KOPT-K1 (cell line): Measurements from ENCODE around the gene PXT1.

ENCODE experiments used
- H3K27ac ChIP-seq: fragments of 200-600 bp; sonication (generic); 2 replicates; pipeline ENCODE4 v1.5.1; 2016; ENCODE audit warnings: antibody characterized with exemption, mild to moderate bottlenecking, low read depth, low read length; ENCODE audit not compliant: poor library complexity, severe bottlenecking
- H3K36me3 ChIP-seq: fragments of 200-600 bp; sonication (generic); 2 replicates; pipeline ENCODE4 v1.5.1; 2017; ENCODE audit warnings: antibody characterized with exemption, mild to moderate bottlenecking, low read length, moderate library complexity; ENCODE audit not compliant: insufficient read depth
- H3K9me3 ChIP-seq: fragments of 200-600 bp; sonication (generic); 2 replicates; pipeline ENCODE4 v1.5.1; 2017; ENCODE audit warnings: antibody characterized with exemption, low read length, mild to moderate bottlenecking; ENCODE audit not compliant: insufficient read depth, poor library complexity, severe bottlenecking

PXT1 gene

DNA sequence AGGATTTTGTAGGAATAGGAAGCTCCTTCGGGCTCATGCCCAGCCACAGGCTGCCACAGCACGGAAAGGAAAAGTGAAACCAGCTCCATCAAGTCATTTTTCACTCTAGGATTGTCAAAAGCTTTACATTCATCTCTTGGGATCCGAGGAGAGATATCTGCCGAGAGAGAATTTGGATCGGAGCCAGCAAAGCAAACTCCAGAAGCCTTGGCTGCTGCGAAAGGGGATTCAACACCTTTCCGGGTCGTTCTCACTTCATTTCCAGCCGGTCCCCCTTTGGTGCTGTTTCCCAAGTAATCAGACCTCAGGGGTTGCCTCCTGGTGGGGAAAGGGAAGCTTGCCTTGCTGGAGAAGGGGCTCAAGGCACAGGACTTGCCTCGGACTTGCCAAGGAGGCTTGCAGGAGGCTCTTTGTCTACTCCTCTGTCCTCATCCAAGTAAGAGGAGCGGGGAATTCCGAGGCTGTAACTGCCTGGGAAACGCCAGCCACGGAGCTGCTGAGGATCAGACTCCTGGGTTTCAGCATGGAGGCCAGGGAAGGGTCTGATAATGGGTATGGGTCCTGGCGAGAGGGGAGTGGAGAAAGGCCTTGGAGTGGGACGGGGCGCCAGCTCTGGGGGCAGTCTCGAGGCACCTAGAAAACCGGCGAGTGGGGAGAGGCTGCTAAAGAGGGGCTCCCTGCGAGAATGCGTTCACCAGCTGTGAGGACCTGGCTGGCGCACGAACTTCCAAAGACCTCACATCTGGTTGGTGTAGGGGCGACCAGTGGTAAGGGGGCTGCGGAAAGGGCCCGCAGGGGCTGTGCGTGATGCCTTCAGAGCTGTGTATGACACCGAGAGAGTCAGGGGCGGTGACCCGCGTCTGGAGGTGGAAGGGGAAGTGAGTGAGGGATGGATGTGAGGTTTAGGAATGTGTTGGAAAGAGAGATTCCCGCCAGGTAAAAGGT, 55.9 kb downstream of the PXT1 start:
- Histone ChIP-seq H3K36me3 (no peaks in the 10 kb centered on the region), H3K9me3 (no peaks in the 10 kb centered on the region), H3K27ac (no peak overlapping the region)

DNA sequence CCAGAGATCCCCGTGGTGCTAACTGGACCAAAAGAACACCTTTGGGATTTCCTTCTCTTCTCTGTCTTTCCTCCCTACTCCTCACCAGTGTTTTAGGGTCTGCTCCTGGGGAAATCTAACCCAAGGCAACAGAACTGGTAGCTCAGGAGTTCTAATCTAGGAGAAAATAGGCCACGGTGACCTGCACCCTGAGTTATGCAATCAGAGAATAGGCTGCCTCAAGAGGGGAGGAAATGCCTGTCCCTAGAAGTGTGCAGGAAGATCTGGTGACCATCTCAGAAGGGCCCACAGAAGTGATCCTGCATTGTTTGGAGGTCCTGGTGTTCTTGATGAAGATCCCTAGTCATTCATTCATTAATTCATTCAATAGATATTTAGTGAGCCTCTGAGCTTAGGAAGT, 58.6 kb downstream of the PXT1 start:
- Histone ChIP-seq H3K27ac (no peak overlapping the region), H3K36me3 (no peaks in the 10 kb centered on the region), H3K9me3 (no peaks in the 10 kb centered on the region)

DNA sequence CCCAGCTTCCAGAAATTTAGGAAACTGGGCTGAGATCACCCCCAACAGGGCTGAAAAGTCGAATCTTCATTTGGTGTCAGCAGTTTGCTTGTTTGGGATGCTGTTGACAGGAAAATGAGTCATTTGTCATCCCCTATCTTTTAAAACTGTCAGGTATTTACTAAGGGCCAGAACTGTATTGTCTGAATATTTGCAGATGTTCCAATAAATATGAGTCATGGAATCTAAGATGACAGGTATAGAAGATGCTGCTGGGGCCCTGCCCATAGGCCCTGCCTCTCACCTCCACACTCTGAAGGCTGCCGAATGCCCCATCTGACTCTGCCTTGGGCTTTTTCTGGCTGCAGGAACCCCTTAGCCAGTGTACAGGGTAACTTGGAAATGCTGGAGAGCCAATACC, 59.0 kb downstream of the PXT1 start:
- Histone ChIP-seq H3K27ac (no peak overlapping the region), H3K36me3 (no peaks in the 10 kb centered on the region)

DNA sequence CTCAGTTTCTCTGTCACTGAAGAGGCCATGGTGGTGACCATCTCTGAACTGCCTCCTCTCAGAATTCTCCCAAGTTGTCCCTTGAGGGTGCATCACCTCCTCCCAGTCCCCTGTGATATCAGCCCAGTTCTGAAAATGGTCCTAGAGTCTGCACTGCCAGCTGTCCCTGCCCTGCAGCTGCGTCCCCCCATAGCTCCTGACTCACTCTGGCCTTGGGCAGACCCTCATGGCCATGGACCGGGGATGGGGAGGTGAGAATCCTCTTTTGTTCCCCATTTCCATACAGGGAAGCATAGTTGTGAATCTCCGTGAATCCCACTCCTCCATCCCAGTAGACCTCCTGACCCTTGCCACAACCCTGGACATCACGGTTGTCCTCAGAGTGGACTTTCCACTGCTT, 59.7 kb downstream of the PXT1 start:
- no peak overlapping the region for H3K27ac ChIP-seq
- no peaks in the 10 kb centered on the region for H3K36me3 ChIP-seq
- H3K9me3 ChIP-seq, result no peaks in the 10 kb centered on the region

More for the DNA sequence above, 59.0 kb downstream of the PXT1 start:
- H3K9me3 ChIP-seq, result no peaks in the 10 kb centered on the region

DNA sequence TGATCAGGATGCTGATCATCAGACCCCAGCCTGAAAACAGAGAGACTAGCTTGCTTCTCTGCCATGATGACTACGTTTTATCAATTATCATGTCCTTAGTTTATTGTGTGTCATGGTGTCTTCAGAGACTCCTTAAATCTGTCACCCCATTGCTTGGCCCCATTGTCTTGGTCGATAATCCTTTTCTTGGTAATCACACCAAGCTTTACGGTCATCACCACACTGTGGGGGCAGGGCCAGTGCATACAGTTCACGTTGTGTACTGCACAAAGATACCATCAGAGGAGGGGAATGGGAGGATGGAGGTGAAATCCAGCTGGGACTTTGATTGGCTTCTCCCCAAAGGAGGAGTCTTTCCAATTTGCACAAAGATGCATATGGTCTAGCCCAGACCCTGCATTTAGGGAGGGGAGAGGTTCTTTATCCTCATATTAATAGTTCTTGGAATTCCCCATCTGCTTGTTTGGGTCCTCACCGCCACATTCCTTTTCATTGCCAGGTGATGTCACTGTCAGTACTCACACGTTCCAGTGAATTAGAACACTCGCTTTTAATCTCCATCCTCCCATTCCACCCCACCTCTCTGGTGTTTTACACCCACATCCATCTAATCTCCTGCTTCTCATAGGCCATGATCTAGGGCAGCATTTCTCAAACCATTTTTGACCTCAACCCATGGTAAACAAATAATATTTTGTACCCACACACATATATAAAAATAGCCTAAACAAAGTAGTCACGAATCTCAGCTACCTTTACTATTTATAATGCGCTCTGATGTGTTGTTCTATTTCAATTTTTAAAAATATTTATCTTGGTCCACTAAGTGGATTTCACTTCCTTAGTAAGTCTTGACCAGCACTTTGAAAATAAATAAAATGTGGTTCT, 60.9 kb downstream of the PXT1 start:
- Histone ChIP-seq H3K27ac (no peak overlapping the region), H3K36me3 (no peaks in the 10 kb centered on the region), H3K9me3 (no peaks in the 10 kb centered on the region)

DNA sequence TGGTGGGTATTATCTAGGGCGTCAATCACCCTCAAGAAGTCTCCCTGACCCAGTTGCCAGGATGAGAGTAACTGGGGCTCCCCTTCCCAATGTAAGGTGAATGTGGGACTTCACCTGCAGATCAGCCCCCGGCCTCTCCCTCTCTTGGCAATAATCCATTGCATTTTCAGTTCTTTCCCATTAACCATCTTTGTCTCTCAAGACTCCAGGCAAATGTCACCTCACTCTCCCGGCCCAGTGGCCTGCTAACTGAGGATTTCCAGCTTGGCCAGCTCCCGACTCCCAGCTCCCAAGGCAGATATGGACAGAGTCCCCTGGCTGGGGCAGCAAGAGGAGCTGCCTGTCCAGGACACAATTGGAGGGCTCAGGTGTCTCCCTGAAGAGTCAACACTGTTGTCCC, 62.5 kb downstream of the PXT1 start:
- no peaks in the 10 kb centered on the region for H3K9me3 ChIP-seq
- H3K27ac ChIP-seq, result no peak overlapping the region
- no peaks in the 10 kb centered on the region for H3K36me3 ChIP-seq

DNA sequence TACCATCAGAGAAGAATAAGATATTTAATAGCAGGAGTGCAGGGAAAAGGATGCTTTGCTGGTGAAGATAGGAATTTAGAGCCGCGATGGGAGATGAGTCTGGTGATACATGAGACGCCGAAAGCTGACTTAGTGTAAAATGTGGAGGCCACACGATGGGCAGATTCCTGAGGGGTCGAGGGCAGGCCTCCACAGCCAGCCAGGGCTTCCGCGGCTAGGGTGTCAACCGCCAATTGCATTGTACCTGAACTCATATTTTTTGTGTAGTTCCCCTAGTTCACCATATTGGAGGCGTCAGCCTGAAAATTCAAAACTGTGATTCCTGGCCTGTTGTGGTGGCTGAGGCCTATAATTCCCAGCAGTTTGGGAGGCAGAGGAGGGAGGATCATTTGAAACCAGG, 63.7 kb downstream of the PXT1 start:
- Histone ChIP-seq H3K27ac (no peak overlapping the region), H3K36me3 (no peaks in the 10 kb centered on the region), H3K9me3 (no peaks in the 10 kb centered on the region)

DNA sequence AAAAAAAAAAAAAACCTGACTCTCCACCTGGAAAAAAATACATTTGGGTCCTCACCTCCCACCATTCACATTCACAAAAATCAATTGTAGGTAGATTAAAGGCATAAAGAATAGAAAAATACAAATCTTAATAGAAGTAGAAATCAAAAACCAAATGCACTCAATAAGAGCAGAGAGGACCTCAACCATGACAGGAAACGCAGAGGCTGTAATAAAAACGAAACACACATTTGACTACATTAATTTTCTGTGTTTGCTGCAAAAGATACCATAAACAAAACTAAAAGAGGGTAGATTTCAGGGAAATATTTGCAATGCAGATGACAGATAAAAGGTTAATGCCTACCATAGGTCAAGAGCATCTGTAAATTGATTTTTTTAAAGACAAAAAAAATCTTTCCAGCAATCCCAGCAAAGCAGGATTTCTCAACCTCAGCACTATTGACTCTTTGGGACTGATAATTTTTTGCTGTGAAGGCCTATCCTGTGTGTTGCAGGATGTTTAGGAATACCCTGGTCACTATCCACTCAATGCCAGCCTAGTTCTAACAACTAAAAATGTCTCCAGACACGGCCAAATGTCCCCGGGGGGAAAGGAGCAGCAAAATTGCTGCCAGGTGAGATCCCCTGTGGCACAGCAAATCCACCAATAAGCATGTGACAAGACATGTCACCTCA, 64.3 kb downstream of the PXT1 start:
- Histone ChIP-seq H3K9me3 (no peaks in the 10 kb centered on the region), H3K27ac (no peak overlapping the region), H3K36me3 (no peaks in the 10 kb centered on the region)

DNA sequence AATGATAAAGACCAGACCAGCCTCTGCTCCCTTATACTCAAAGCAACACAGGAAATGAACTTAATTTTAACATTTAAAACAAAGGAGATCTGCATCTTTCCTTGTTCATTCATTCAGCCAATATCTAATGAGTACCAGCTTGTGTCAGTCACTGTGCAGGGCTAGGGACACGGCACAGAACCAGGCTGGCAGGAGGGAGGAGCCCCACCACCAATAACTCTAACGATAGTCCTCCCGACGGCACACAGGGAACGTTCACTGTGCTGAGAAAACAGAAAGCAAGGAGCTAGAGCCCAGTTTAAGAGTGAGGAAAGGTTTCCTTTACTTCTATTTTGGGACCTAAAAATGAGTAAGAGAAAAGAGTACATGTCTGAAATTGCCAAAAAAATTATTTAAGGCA, 65.1 kb downstream of the PXT1 start:
- H3K27ac ChIP-seq, result no peak overlapping the region
- no peaks in the 10 kb centered on the region for H3K9me3 ChIP-seq
- H3K36me3 ChIP-seq, result no peaks in the 10 kb centered on the region

DNA sequence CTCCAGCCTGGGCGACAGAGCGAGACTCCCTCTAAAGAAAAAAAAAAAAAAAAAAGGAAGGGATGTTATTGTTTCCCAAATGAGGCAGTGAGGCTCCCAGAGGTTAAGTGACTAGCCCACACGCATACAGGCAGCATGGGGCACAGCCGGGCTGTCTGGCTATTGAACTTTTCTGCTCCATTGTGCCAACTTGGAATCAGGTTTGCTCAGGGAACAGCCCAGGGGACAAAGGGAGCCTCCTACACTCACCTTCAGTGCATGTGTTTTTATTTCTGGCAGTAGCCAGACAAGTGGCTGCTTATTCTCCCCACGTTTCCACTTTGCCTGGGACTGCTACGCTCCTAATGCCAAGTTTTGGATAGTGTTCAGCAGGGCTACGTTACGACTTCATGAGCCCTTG, 65.9 kb downstream of the PXT1 start:
- no peaks in the 10 kb centered on the region for H3K36me3 ChIP-seq

DNA sequence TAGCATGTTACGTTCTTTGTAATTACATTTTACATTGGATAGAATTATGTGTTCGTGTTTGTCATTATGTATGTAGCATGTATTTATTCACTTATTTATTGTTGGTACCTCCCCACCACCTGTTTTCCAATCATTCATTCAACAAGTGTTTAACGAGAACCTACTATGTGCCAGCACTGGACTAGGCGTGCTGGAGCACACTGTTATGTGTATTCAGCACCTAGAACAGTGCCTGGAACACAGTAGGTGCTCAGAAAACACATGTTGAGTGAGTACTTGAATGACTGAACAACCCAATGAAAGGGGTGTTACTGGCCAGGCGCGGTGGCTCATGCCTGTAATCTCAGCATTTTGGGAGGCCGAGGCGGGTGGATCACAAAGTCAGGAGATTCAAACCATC, 66.5 kb downstream of the PXT1 start:
- no peaks in the 10 kb centered on the region for H3K36me3 ChIP-seq
- H3K9me3 ChIP-seq, result no peaks in the 10 kb centered on the region
- H3K27ac ChIP-seq, result no peak overlapping the region

More for the DNA sequence above, 65.9 kb downstream of the PXT1 start:
- H3K27ac ChIP-seq, result no peak overlapping the region
- H3K9me3 ChIP-seq, result no peaks in the 10 kb centered on the region

DNA sequence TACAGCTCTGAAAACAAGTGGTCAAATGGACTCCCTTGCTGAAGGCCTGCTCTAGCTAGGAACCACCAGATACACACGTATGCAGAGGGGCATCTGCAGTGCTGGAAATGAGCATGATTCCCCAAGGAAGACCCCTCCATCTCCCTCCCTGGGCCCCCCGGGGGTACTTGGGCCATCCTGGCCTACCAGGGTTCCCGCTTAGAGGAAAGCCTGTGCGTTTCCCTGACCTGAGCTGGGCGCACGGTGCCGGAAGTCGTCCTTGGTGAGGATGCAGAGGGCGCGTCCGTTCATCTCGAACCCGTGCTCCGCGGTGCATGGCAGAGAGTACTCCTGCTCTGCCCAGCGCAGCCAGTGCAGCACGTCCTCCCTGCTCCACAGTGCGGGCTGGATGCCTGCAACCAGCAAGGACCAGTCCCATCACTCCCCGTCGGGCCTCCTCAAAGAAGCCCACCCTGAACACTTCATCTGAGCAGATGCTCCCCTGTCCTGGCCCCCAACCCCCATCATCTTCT, 67.0 kb downstream of the PXT1 start:
- Histone ChIP-seq H3K36me3 (no peaks in the 10 kb centered on the region), H3K9me3 (no peaks in the 10 kb centered on the region), H3K27ac (no peak overlapping the region)

DNA sequence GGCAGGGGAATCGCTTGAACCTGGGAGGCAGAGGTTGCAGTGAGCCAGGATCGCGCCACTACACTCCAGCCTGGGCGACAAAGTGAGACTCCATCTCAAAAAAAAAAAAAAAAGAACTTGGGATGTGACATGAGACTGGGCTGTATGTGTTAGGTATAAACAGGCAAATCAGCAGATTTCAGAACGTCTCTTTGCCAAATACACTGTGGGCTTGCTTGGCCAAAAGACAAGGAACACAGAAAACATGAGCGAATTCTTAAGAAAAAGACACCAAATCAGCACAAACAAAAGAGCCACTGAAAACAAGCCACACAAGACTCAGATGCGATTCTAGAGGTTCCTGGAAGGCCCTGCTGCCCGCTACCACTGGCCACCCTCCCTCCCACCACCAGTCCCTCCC, 67.7 kb downstream of the PXT1 start:
- H3K27ac ChIP-seq, result no peak overlapping the region
- no peaks in the 10 kb centered on the region for H3K36me3 ChIP-seq
- H3K9me3 ChIP-seq, result no peaks in the 10 kb centered on the region

DNA sequence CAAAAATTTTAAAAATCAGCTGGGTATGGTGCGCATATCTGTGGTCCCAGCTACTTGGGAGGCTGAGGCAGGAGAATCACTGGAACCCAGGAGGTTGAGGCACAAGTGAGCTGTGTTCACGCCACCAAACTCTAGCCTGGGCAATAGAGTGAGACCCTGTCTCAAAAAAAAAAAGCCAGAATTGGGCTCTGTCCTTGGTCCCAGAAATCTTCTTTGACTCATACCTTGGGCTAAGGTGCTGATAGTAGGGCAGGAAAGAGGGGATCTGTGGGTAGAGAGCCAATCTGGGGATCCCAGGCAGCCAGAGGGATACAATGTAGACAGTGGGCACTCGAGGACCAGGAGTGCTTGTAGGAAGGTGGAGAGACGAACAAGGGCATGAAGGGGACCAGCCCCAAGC, 68.5 kb downstream of the PXT1 start:
- H3K9me3 ChIP-seq, result no peaks in the 10 kb centered on the region
- no peak overlapping the region for H3K27ac ChIP-seq
- no peaks in the 10 kb centered on the region for H3K36me3 ChIP-seq
